Parathyroid adenoma (tissue), 2 donors: ENCODE measurements around the gene CLEC3B.

Source experiments
- H2AFZ ChIP-seq: fragments of 300-600 bp; sonication (generic); one replicate; pipeline ENCODE4 v1.7.0; 2017; ENCODE audit warnings: antibody characterized with exemption, mild to moderate bottlenecking
- H3K27ac ChIP-seq: fragments of 300-600 bp; sonication (generic); one replicate; pipeline ENCODE4 v1.7.0; 2017
- H3K27me3 ChIP-seq: fragments of 300-600 bp; sonication (generic); one replicate; pipeline ENCODE4 v1.7.0; 2017; ENCODE audit warnings: low read length; ENCODE audit not compliant: control insufficient read depth, insufficient read depth
- H3K36me3 ChIP-seq: fragments of 300-600 bp; sonication (generic); one replicate; pipeline ENCODE4 v1.7.0; 2017; ENCODE audit warnings: low read length; ENCODE audit not compliant: control insufficient read depth, insufficient read depth
- H3K4me1 ChIP-seq: fragments of 300-600 bp; sonication (generic); one replicate; pipeline ENCODE4 v1.7.0; 2017; ENCODE audit warnings: control low read depth
- H3K4me2 ChIP-seq: fragments of 300-600 bp; sonication (generic); one replicate; pipeline ENCODE4 v1.7.0; 2017; ENCODE audit warnings: low read length
- H3K4me3 ChIP-seq: fragments of 300-600 bp; sonication (generic); one replicate; pipeline ENCODE4 v1.7.0; 2017; ENCODE audit warnings: low read depth, low read length
- H3K79me2 ChIP-seq: fragments of 300-600 bp; sonication (generic); one replicate; pipeline ENCODE4 v1.7.0; 2017; ENCODE audit warnings: control low read depth
- H3K9ac ChIP-seq: fragments of 300-600 bp; sonication (generic); one replicate; pipeline ENCODE4 v1.7.0; 2017; ENCODE audit warnings: mild to moderate bottlenecking
- H3K9me3 ChIP-seq: fragments of 300-600 bp; sonication (generic); one replicate; pipeline ENCODE4 v1.7.0; 2017; ENCODE audit warnings: low read length; ENCODE audit not compliant: control insufficient read depth
- TF ChIP-seq, protein P1 (sequence below): fragments of 300-600 bp; sonication (generic); IDR thresholded peaks from one replicate; pipeline ENCODE4 v1.7.0; 2017; ENCODE audit warnings: antibody characterized with exemption, mild to moderate bottlenecking
- donor health status: primary hyperparathyroidism.

The CLEC3B gene

DNA sequence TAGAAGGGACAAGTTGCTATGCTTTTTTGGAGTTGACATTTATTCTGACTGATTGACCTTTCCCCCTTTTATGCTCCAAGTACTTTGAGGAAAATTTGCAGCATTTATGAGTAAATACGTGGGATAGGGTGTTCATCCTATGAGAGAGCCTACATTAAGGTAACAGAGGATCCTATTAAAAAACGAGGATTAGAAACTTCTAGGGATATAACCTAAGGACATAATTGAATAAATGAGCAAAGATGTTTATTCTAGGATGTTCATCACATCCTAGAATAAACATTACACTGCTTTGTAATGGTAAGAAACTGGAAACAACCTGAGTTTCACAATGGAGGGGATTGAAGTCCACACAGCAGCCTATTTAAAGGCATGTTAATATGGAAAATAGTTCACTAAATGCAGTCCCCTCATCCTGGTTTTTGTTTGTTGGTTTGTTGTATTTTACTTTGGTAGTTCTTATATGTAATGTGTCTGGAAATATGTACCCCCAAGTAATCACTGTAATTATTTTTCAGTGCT, 23.9 kb upstream of the CLEC3B start:
- Histone ChIP-seq H3K4me1 (peaks cover 6% of the 10 kb centered on the region), H3K27ac (no peak overlapping the region), H3K36me3 (no peaks in the 10 kb centered on the region), H3K4me2 (no peak overlapping the region), H3K27me3 (no peaks in the 10 kb centered on the region), H2AFZ (no peak overlapping the region), H3K4me3 (no peak overlapping the region), H3K9ac (no peak overlapping the region), H3K79me2 (no peaks in the 10 kb centered on the region), H3K9me3 (no peaks in the 10 kb centered on the region)
- TF ChIP-seq, protein P1, sequence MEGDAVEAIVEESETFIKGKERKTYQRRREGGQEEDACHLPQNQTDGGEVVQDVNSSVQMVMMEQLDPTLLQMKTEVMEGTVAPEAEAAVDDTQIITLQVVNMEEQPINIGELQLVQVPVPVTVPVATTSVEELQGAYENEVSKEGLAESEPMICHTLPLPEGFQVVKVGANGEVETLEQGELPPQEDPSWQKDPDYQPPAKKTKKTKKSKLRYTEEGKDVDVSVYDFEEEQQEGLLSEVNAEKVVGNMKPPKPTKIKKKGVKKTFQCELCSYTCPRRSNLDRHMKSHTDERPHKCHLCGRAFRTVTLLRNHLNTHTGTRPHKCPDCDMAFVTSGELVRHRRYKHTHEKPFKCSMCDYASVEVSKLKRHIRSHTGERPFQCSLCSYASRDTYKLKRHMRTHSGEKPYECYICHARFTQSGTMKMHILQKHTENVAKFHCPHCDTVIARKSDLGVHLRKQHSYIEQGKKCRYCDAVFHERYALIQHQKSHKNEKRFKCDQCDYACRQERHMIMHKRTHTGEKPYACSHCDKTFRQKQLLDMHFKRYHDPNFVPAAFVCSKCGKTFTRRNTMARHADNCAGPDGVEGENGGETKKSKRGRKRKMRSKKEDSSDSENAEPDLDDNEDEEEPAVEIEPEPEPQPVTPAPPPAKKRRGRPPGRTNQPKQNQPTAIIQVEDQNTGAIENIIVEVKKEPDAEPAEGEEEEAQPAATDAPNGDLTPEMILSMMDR = no peak

- Histone ChIP-seq H3K27me3 (no peaks in the 10 kb centered on the region), H3K79me2 (no peaks in the 10 kb centered on the region), H3K9me3 (no peaks in the 10 kb centered on the region), H3K9ac (no peak overlapping the region), H3K4me3 (no peak overlapping the region), H3K36me3 (no peaks in the 10 kb centered on the region), H2AFZ (no peak overlapping the region), H3K4me1 (peaks cover 6% of the 10 kb centered on the region), H3K4me2 (no peak overlapping the region), H3K27ac (no peak overlapping the region)
- TF ChIP-seq, protein P1 = no peak
Observed at GRCh38 chr3:45002720-45003119, 23.4 kb upstream of the CLEC3B start.

DNA sequence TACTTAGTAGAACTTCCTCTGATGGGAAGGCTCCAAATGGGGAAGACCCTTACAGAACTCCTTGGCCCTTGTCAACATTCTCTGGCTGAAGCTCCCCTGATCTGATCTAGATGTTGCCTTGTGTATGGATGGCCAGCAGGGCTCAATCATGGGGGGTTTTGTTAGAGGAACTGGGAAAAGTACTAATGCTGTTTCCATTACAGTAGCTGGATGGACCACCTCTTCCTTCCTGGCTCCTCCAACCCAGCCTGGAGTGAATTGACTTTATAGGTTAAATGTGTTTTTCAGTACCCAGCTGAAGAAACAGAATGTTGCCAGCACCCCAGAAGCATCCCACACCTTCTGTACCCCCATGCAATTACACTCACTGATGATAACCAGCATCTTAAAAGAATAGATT, 22.7 kb upstream of the CLEC3B start:
- Histone ChIP-seq H3K9ac (no peak overlapping the region), H3K79me2 (no peaks in the 10 kb centered on the region), H3K27me3 (no peaks in the 10 kb centered on the region), H3K36me3 (no peaks in the 10 kb centered on the region), H3K4me3 (no peak overlapping the region), H2AFZ (no peak overlapping the region), H3K9me3 (no peaks in the 10 kb centered on the region), H3K4me1 (peaks cover 6% of the 10 kb centered on the region), H3K27ac (no peak overlapping the region), H3K4me2 (no peak overlapping the region)
- TF ChIP-seq, protein P1 = no peak

DNA sequence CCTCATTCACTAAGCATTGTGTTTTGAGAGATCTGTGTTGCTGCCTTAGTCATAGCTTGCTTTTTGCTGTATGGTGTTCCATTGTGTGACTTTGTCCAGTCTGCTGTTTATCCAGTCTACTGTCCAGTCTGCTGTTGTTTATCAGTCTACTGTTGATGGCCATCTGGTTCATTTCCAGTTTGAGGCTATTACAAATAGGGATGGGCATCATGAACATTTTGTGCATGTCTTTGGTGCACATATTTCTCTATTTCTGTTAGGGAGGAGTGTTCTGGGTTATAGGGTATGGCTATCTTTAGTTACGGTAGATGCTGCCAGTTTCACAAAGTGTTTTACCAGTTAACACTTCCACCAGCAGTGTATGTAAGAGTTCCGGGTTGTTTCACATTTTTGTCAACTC, 22.2 kb upstream of the CLEC3B start:
- TF ChIP-seq, protein P1 = no peak
- Histone ChIP-seq H3K27ac (no peak overlapping the region), H3K4me3 (no peak overlapping the region)

DNA sequence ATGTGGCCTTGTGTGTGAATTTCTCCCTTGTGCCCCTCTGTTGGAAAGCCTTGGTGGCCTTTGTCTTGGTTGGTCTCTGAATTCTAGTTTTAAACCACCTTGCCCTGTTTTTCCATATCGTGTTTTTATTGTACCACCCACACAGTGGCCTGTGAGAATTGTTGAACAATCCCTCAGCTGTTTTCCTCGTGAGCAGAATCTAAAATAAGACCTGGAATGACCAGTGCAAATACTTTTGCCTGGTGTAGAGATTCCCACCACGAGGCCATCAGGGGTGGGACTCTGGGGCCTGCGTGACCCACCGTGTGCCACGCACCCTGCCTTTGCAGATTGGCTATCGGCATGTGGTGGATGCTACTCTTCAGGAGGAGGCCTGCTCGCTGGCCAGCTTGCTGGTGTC, 19.0 kb upstream of the CLEC3B start:
- Histone ChIP-seq H3K4me2 (no peak overlapping the region), H3K27me3 (no peaks in the 10 kb centered on the region), H3K9me3 (no peaks in the 10 kb centered on the region), H3K4me3 (no peak overlapping the region), H2AFZ (no peak overlapping the region), H3K4me1 (peaks cover 14% of the 10 kb centered on the region), H3K36me3 (no peaks in the 10 kb centered on the region), H3K27ac (no peak overlapping the region), H3K79me2 (no peaks in the 10 kb centered on the region), H3K9ac (no peak overlapping the region)
- TF ChIP-seq, protein P1 = no peak

More for the DNA sequence above, 22.2 kb upstream of the CLEC3B start:
- no peak overlapping the region for H3K9ac ChIP-seq
- no peaks in the 10 kb centered on the region for H3K9me3 ChIP-seq
- H2AFZ ChIP-seq = no peak overlapping the region
- no peaks in the 10 kb centered on the region for H3K27me3 ChIP-seq
- H3K4me2 ChIP-seq = no peak overlapping the region
- peaks cover 6% of the 10 kb centered on the region for H3K4me1 ChIP-seq
- H3K36me3 ChIP-seq = no peaks in the 10 kb centered on the region
- no peaks in the 10 kb centered on the region for H3K79me2 ChIP-seq
